Adrenal gland (tissue), 12 donors: ENCODE results near the gene CDC20B. TPM values are rescaled to one million over a fixed set of nuclear protein-coding genes. Genes with fewer than 3 reads are reported as not detected.
"Not testable (repeated sequence)": the region's sequence is repeated elsewhere in the genome, so short reads cannot be mapped to it uniquely, and the experiment has no call there.

Experiments
- DNase-seq, 7 donors: peaks; one replicate each; pipeline ENCODE4 v3.0.0-alpha.2; 2019 to 2020
- H3K27ac ChIP-seq, 5 donors: fragments of 200-600 bp; sonication (generic) in 4 of 5; 1 replicate in 3 of 5; 2 replicates in 2 of 5; pipeline versions ENCODE4 v1.5.1 to v1.8.0; 2016 to 2020; ENCODE audit warnings: mild to moderate bottlenecking in 1 of 5
- H3K27me3 ChIP-seq: fragments of 200-600 bp; 2 replicates; pipeline ENCODE4 v1.8.0; 2021
- H3K36me3 ChIP-seq, 2 donors: fragments of 200-600 bp; replicated peaks in 1 of 2; 1 replicate in 1 of 2; 2 replicates in 1 of 2; pipeline versions ENCODE4 v1.5.1 to v1.8.0; 2018 to 2022
- H3K4me1 ChIP-seq, 2 donors: fragments of 200-600 bp; replicated peaks in 1 of 2; 1 replicate in 1 of 2; 2 replicates in 1 of 2; pipeline versions ENCODE4 v1.5.1 to v1.8.0; 2018 to 2021
- H3K4me3 ChIP-seq, 4 donors: fragments of 200-600 bp; sonication (generic) in 3 of 4; one replicate each; pipeline ENCODE4 v1.5.1; 2016 to 2018
- H3K9me3 ChIP-seq, 3 donors: fragments of 200-600 bp; sonication (generic) in 1 of 3; replicated peaks in 1 of 3; 1 replicate in 2 of 3; 2 replicates in 1 of 3; pipeline versions ENCODE4 v1.5.1 to v1.8.0; 2016 to 2021
- POLR2A ChIP-seq, 2 donors: fragments of 450-650 bp; IDR thresholded peaks; one replicate each; pipeline ENCODE4 v1.6.1; 2017; ENCODE audit warnings: antibody characterized with exemption in 2 of 2, mild to moderate bottlenecking in 2 of 2, moderate library complexity in 1 of 2
- WGBS, 4 donors: extraction: QIAGEN DNeasy Blood & Tissue Kit in 2 of 4; methylation state at CpG; one replicate each; pipeline versions ENCODE4 v1.1.5 to v1.1.7; 2013 to 2017; 5-methylcytosine and 5-hydroxymethylcytosine counted together
- intact Hi-C, 2 donors: fragments of 100-400 bp; cut with DNase I; formaldehyde crosslinking; loops; one replicate each; pipeline versions ENCODE4 v1.14.1 to v1.15.0; 2022 to 2023
- polyA plus RNA-seq, 3 donors: library from polyadenylated mRNA; stranded (reverse); fragments of 200-250 nt in 2 of 3; fragments of 350-450 nt in 1 of 3; fragmentation: Illumina TruSeq in 1 of 3; extraction: RNeasy Lipid Tissue Mini Kit (QIAGEN cat#74804) in 1 of 3; gene quantifications; one replicate each; pipeline ENCODE4 v1.2.3, GENCODE V29; 2013 to 2014
- total RNA-seq, 9 donors: library from RNA; depleted of rRNA in 4 of 9; stranded (reverse); fragments of >200 nt in 4 of 9; fragments of 120-200 nt in 1 of 9; fragmentation: NEBNext Ultra II Directional in 1 of 9; extraction: Animal tissue kit (Norgen Biotek cat#: 25700) in 1 of 9; gene quantifications; one replicate each; pipeline versions ENCODE4 v1.1.0 to v1.2.4, GENCODE V29; 2013 to 2023
- TF ChIP-seq, protein P1 (sequence below), 6 experiments: fragments of 450-650 bp in 4 of 6; fragments of 200-600 bp in 2 of 6; sonication (generic) in 1 of 6; IDR thresholded peaks; 1 replicate in 5 of 6; 2 replicates in 1 of 6; pipeline versions ENCODE4 v1.5.1 to v1.8.0; 2016 to 2021; ENCODE audit warnings: antibody characterized with exemption in 6 of 6, mild to moderate bottlenecking in 2 of 6, moderate library complexity in 1 of 6
- donor health status: healthy with polysubstance abuse.
- donor health status: Bipolar disorder and iron deficiency.
- donor health status: DM: yes; HTN: yes; CAD: no.
- donor health status: DM: no; HTN: no; CAD: no.
- donor health status: DM: no; HTN: no; CAD: no.
- donor health status: DM: yes; HTN: yes; CAD: no.

CDC20B gene
- total and polyA plus RNA-seq, 12 donors = 0.11 TPM; not detected in 11

GRCh38 chr5:55108661-55109060 lies 64.3 kb downstream of the CDC20B start:
- TF ChIP-seq POLR2A (IDR thresholded peaks at IDR 0.05) = no peak
- TF ChIP-seq, protein P1, sequence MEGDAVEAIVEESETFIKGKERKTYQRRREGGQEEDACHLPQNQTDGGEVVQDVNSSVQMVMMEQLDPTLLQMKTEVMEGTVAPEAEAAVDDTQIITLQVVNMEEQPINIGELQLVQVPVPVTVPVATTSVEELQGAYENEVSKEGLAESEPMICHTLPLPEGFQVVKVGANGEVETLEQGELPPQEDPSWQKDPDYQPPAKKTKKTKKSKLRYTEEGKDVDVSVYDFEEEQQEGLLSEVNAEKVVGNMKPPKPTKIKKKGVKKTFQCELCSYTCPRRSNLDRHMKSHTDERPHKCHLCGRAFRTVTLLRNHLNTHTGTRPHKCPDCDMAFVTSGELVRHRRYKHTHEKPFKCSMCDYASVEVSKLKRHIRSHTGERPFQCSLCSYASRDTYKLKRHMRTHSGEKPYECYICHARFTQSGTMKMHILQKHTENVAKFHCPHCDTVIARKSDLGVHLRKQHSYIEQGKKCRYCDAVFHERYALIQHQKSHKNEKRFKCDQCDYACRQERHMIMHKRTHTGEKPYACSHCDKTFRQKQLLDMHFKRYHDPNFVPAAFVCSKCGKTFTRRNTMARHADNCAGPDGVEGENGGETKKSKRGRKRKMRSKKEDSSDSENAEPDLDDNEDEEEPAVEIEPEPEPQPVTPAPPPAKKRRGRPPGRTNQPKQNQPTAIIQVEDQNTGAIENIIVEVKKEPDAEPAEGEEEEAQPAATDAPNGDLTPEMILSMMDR (IDR thresholded peaks at IDR 0.05) = no peak

GRCh38 chr5:55105976-55106375 lies 67.0 kb downstream of the CDC20B start:
- H3K36me3 ChIP-seq, intact Hi-C loops, H3K4me1 ChIP-seq, H3K27me3 ChIP-seq, H3K9me3 ChIP-seq, H3K27ac ChIP-seq, H3K4me3 ChIP-seq, DNase-seq: not testable (repeated sequence)

More at GRCh38 chr5:55108661-55109060, 64.3 kb downstream of the CDC20B start:
- WGBS, 4 donors = 55 to 73% (median 60%) methylated on average over 3 of the region's 3 CpGs
- intact Hi-C loops = no loop called here
- H3K27ac ChIP-seq = no peak overlapping the region
- no peaks in the 10 kb centered on the region for H3K9me3 ChIP-seq
- H3K4me1 ChIP-seq = no peaks in the 10 kb centered on the region
- DNase-seq = no peak
- no peak overlapping the region for H3K4me3 ChIP-seq
- H3K27me3 ChIP-seq = peaks cover 3% of the 10 kb centered on the region
- H3K36me3 ChIP-seq = no peaks in the 10 kb centered on the region

GRCh38 chr5:55104946-55105701 lies 67.9 kb downstream of the CDC20B start:
- no peak for TF ChIP-seq POLR2A (IDR thresholded peaks at IDR 0.05)
- TF ChIP-seq, protein P1 (IDR thresholded peaks at IDR 0.05) = no peak
- H3K9me3 ChIP-seq = no peaks in the 10 kb centered on the region
- H3K27me3 ChIP-seq = peaks cover 3% of the 10 kb centered on the region
- intact Hi-C loops = no loop called here
- no peak overlapping the region for H3K27ac ChIP-seq
- H3K4me3 ChIP-seq = no peak overlapping the region
- DNase-seq = no peak
- no peaks in the 10 kb centered on the region for H3K36me3 ChIP-seq
- 67 to 79% (median 74%) methylated on average over 5 of the region's 5 CpGs for WGBS, 4 donors
- H3K4me1 ChIP-seq = no peaks in the 10 kb centered on the region

DNA sequence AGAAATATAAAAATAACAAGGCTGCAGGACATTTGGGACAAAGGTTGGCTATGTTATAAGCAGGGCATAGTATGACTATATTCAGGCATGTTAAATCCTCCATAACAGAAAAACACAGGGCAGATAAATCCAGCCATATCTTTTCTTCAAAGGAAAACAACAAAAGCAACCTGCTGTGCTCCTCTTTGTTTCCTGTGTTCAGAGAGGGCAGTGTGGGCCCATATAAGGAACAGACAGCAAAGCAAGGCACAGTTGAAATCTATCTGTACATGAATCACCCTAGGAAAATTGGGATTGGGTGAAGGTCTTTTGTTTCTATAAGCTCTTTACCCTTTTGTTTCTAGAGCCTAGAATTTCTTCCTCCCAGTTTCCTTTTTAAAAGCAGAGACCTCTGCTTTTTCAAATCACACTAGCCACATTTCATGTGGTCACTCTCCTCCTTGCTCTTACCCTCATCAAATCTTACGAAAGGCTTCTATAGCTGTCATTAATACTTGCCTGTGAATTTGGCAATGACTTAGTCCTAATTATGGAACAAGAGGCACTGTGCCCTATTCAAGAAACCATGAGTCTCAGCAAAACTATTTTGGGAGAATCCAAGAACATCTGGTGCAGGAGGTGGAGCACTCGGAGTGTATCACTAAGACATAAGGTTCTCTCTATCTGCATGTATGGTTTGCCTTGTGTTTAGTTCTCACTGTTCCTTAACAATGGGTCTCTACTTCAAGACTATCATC lies 68.8 kb downstream of the CDC20B start:
- Histone ChIP-seq H3K9me3 (no peaks in the 10 kb centered on the region), H3K27ac (no peak overlapping the region), H3K36me3 (no peaks in the 10 kb centered on the region), H3K4me1 (no peaks in the 10 kb centered on the region), H3K27me3 (peaks cover 3% of the 10 kb centered on the region), H3K4me3 (no peak overlapping the region)
- 73 to 95% (median 81%) methylated on average over 2 of the region's 2 CpGs for WGBS, 4 donors
- no peak for TF ChIP-seq POLR2A (IDR thresholded peaks at IDR 0.05)
- no peak for DNase-seq
- intact Hi-C loops = no loop called here

GRCh38 chr5:55102348-55102747 lies 70.6 kb downstream of the CDC20B start, which contains the start of gene GZMA:
GZMA (plus strand) TSS chr5:55102646; CDS start chr5:55102683, 37 bp downstream.
- DNase-seq = no peak
- TF ChIP-seq, protein P1 (IDR thresholded peaks at IDR 0.05) = no peak
- TF ChIP-seq POLR2A (IDR thresholded peaks at IDR 0.05) = no peak
- no peak within 1 kb of the TSS for H3K4me3 ChIP-seq
- H3K27ac ChIP-seq = no peak within 1 kb of the TSS
- WGBS, 4 donors = 51 to 68% (median 60%) methylated on average over 3 of the region's 3 CpGs
- no peaks in the 10 kb centered on the region for H3K4me1 ChIP-seq
- intact Hi-C loops = no loop called here
- H3K27me3 ChIP-seq = peaks cover 3% of the 10 kb centered on the region
- no peaks in the 10 kb centered on the region for H3K36me3 ChIP-seq
- no peaks in the 10 kb centered on the region for H3K9me3 ChIP-seq
